22Rv1 (cell line): ENCODE results near the gene APOBEC3G.

Experiments
- CTCF ChIP-seq: fragments of 450-650 bp; IDR thresholded peaks from 2 replicates; pipeline ENCODE4 v1.5.1; 2017; ENCODE audit warnings: mild to moderate bottlenecking
- ZFX ChIP-seq: fragments of 450-650 bp; IDR thresholded peaks from 2 replicates; pipeline ENCODE4 v1.6.1; 2017; ENCODE audit warnings: antibody characterized with exemption, borderline replicate concordance

GRCh38 chr22:39108487-39108886, 31.4 kb downstream of the APOBEC3G start:
- TF ChIP-seq CTCF (no peak), ZFX (no peak)
